OCI-LY1 (cell line): ENCODE measurements around the gene CACNG7.

Source experiments
- H2AFZ ChIP-seq: fragments of 200-600 bp; sonication (generic), shearing (Covaris generic); 2 replicates; pipeline ENCODE4 v1.6.0; 2014; ENCODE audit warnings: antibody characterized with exemption, mild to moderate bottlenecking, low read length
- H3F3A ChIP-seq: fragments of 200-600 bp; sonication (generic), shearing (Covaris generic); 2 replicates; pipeline ENCODE4 v1.6.0; 2014; ENCODE audit warnings: mild to moderate bottlenecking, antibody characterized with exemption, low read length, moderate library complexity; ENCODE audit not compliant: insufficient read depth
- H3K27ac ChIP-seq: fragments of 200-600 bp; sonication (generic); 2 replicates; pipeline ENCODE4 v1.5.1; 2014; ENCODE audit warnings: low read length, mixed run types, mild to moderate bottlenecking, low read depth; ENCODE audit not compliant: poor library complexity, severe bottlenecking
- H3K27me3 ChIP-seq: fragments of 200-600 bp; sonication (generic); 2 replicates; pipeline ENCODE4 v1.6.0; 2014; ENCODE audit warnings: antibody characterized with exemption, mild to moderate bottlenecking, low read length, moderate library complexity; ENCODE audit not compliant: insufficient read depth
- H3K36me3 ChIP-seq: fragments of 200-600 bp; sonication (generic); 2 replicates; pipeline ENCODE4 v1.6.1; 2014; ENCODE audit warnings: mild to moderate bottlenecking, antibody characterized with exemption, low read length, moderate library complexity, mixed read lengths; ENCODE audit not compliant: insufficient read depth
- H3K4me1 ChIP-seq: fragments of 200-600 bp; sonication (generic); 2 replicates; pipeline ENCODE4 v1.5.1; 2014; ENCODE audit warnings: mild to moderate bottlenecking, low read length, moderate library complexity; ENCODE audit not compliant: insufficient read depth, severe bottlenecking
- H3K4me2 ChIP-seq: fragments of 200-600 bp; sonication (generic), shearing (Covaris generic); 2 replicates; pipeline ENCODE4 v1.6.1; 2014; ENCODE audit warnings: low read length
- H3K4me3 ChIP-seq: fragments of 200-600 bp; sonication (generic); 2 replicates; pipeline ENCODE4 v1.5.1; 2014; ENCODE audit warnings: low read length, low read depth, mild to moderate bottlenecking, mixed read lengths; ENCODE audit not compliant: poor library complexity, severe bottlenecking
- H3K79me2 ChIP-seq: fragments of 200-600 bp; shearing (Covaris generic); 2 replicates; pipeline ENCODE4 v1.6.1; 2016; ENCODE audit warnings: mixed run types, low read length, mixed read lengths; ENCODE audit not compliant: insufficient read depth
- H3K9ac ChIP-seq: fragments of 200-600 bp; sonication (generic), shearing (Covaris generic); 2 replicates; pipeline ENCODE4 v1.6.1; 2014; ENCODE audit warnings: mild to moderate bottlenecking, low read length, mixed read lengths
- H3K9me2 ChIP-seq: fragments of 200-600 bp; sonication (generic), shearing (Covaris generic); 2 replicates; pipeline ENCODE4 v1.6.1; 2014; ENCODE audit warnings: low read depth, mild to moderate bottlenecking, low read length, mixed read lengths
- H3K9me3 ChIP-seq: fragments of 200-600 bp; shearing (Covaris generic); 2 replicates; pipeline ENCODE4 v1.6.1; 2014; ENCODE audit warnings: low read length, mixed read lengths
- H4K20me1 ChIP-seq: fragments of 200-600 bp; sonication (generic), shearing (Covaris generic); 2 replicates; pipeline ENCODE4 v1.6.0; 2016; ENCODE audit warnings: mild to moderate bottlenecking, low read length; ENCODE audit not compliant: insufficient read depth
- CTCF ChIP-seq: fragments of 200-600 bp; sonication (generic), shearing (Covaris generic); IDR thresholded peaks from 2 replicates; pipeline ENCODE4 v1.5.1; 2017; ENCODE audit warnings: mild to moderate bottlenecking, antibody characterized with exemption, low read length, moderate library complexity, mixed read lengths
- EZH2 ChIP-seq: fragments of 200-600 bp; sonication (generic), shearing (Covaris generic); IDR thresholded peaks from 2 replicates; pipeline ENCODE4 v1.8.0; 2017; ENCODE audit warnings: borderline replicate concordance, mixed run types, mild to moderate bottlenecking, antibody characterized with exemption, low read length, moderate library complexity, mixed read lengths

CACNG7 gene

DNA sequence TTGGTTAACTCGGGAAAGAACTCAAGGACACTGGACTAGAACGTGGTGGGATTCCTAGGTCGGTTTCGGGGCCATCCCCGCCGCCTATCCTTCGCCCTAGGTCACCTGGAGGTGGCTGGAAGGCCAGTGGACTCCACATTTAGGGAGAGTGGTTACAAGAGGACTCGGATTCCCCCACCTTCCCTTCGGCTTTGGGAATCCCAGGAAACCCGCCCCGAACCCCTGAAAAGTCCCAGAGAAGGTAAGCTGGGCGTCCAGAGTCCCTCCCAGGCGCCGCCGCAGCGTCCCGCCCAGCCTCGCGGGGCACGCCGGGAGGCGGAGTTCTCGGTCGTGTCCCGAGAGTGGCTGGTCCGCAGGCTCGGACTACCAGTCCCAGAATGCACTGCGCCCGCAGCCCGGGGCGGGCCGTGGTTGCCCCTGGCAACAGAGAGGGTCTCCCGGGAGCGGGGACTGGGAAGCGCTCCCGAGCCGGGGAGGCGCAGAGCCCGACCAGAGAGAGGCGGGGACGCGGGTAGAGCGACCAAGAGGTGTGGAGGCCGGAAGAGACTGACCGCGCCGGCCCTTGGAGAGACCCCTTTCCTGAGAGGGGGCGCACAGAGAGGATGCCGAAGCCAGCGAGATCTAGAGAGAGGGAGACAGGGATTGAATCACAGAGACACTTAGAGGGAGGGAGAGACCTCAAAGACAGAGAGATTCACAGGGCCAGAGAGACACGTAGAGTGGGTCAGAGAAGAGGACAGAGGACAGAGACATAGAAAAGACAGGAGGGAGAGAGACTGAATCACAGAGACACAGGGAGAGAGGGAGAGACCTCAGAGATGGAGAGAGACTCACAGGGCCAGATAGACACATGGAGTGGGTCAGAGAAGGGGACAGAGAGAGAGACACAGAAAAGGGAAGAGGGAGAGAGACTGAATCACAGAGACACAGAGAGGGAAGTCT lies 29.7 kb upstream of the CACNG7 start:
- no peak overlapping the region for H3K9ac ChIP-seq
- H3K27me3 ChIP-seq: no peaks in the 10 kb centered on the region
- no peaks in the 10 kb centered on the region for H3K4me1 ChIP-seq
- no peaks in the 10 kb centered on the region for H3K36me3 ChIP-seq
- H3K4me2 ChIP-seq: no peak overlapping the region
- H3K9me3 ChIP-seq: no peaks in the 10 kb centered on the region
- H3K4me3 ChIP-seq: no peak overlapping the region
- H3K27ac ChIP-seq: no peak overlapping the region
- no peaks in the 10 kb centered on the region for H3F3A ChIP-seq
- no peaks in the 10 kb centered on the region for H4K20me1 ChIP-seq
- TF ChIP-seq CTCF (no peak), EZH2 (no peak)
- H3K9me2 ChIP-seq: no peaks in the 10 kb centered on the region
- H2AFZ ChIP-seq: no peak overlapping the region
- H3K79me2 ChIP-seq: no peaks in the 10 kb centered on the region

DNA sequence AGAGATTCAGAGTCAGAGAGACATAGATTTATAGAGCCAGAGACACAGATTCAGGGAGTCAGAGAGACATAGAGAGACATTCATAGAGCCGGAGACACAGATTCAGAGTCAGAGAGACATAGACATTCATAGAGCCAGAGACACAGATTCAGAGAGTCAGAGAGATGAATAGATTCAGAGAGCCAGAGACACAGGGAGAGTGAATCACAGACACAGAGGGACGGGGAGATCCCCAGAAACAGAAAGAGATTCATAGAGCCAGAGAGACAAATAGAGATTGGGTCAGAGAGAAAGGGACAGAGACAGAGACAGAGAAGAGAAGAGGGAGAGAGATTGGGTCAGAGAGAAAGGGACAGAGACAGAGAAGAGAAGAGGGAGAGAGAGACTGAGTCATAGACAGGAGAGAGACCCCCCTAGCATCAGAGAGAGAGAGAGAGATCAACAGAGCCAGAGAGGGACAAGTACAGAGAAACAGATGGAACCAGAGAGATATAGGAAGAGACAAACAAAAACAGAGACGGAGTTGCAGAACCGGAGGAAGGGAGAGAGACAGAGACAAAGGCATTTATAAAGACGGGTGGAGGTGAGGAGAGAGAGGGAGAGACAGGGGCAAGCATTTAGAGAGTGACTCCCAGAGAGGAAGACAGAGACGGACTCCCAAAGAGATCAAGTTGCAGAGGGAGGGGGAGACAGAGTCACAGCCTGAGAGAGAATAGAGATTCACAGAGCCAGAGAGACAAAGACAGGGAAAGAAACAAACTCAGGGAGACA lies 28.2 kb upstream of the CACNG7 start:
- Histone ChIP-seq H3K9ac (no peak overlapping the region), H3K4me1 (no peaks in the 10 kb centered on the region), H3K4me3 (no peak overlapping the region), H3K36me3 (no peaks in the 10 kb centered on the region), H4K20me1 (no peaks in the 10 kb centered on the region), H3K27ac (no peak overlapping the region), H3K4me2 (no peak overlapping the region), H3K79me2 (no peaks in the 10 kb centered on the region), H3K9me2 (no peaks in the 10 kb centered on the region), H3K9me3 (no peaks in the 10 kb centered on the region), H3F3A (no peaks in the 10 kb centered on the region), H2AFZ (no peak overlapping the region), H3K27me3 (no peaks in the 10 kb centered on the region)
- TF ChIP-seq EZH2 (no peak), CTCF (no peak)

- H3K79me2 ChIP-seq: no peaks in the 10 kb centered on the region
- H4K20me1 ChIP-seq: no peaks in the 10 kb centered on the region
- H3K27me3 ChIP-seq: no peaks in the 10 kb centered on the region
- H3K9ac ChIP-seq: no peak within 1 kb of the TSS
- TF ChIP-seq EZH2 (no peak), CTCF (no peak)
- no peaks in the 10 kb centered on the region for H3K9me3 ChIP-seq
- H3K4me3 ChIP-seq: no peak within 1 kb of the TSS
- H3K4me1 ChIP-seq: no peaks in the 10 kb centered on the region
- H3K36me3 ChIP-seq: no peaks in the 10 kb centered on the region
- no peak within 1 kb of the TSS for H2AFZ ChIP-seq
- H3F3A ChIP-seq: no peaks in the 10 kb centered on the region
- no peak within 1 kb of the TSS for H3K4me2 ChIP-seq
- no peak within 1 kb of the TSS for H3K27ac ChIP-seq
- no peaks in the 10 kb centered on the region for H3K9me2 ChIP-seq
Measured at GRCh38 chr19:53881482-53882390, 27.3 kb upstream of the CACNG7 start, which contains the start of gene PRKCG. PRKCG (plus strand) TSS chr19:53882197; CDS start chr19:53882495, 298 bp downstream.
